SK-N-SH treated with all-trans-retinoic acid at 6 μM for 48 hours (cell line): ENCODE data around the gene SLC34A1.

Experiments used
- CREB5 ChIP-seq: fragments of 250-450 bp; sonication (Bioruptor Pico); IDR thresholded peaks from 2 replicates; pipeline ENCODE4 v1.5.1; 2020; ENCODE audit warnings: low read depth, mild to moderate bottlenecking, moderate library complexity
- GLIS3 ChIP-seq: fragments of 250-450 bp; sonication (Bioruptor Pico); IDR thresholded peaks from 2 replicates; pipeline ENCODE4 v1.5.0; 2020; ENCODE audit warnings: mild to moderate bottlenecking, moderate library complexity
- ISL1 ChIP-seq: fragments of 250-450 bp; sonication (Bioruptor Pico); IDR thresholded peaks from 2 replicates; pipeline ENCODE4 v2.1.2; 2022; ENCODE audit warnings: mild to moderate bottlenecking, moderate library complexity
- OSR1 ChIP-seq: fragments of 250-450 bp; sonication (Bioruptor Pico); IDR thresholded peaks from 2 replicates; pipeline ENCODE4 v1.8.0; 2022; ENCODE audit warnings: moderate library complexity, mild to moderate bottlenecking, inconsistent platforms
- PATZ1 ChIP-seq: fragments of 250-450 bp; sonication (Bioruptor Pico); IDR thresholded peaks from 2 replicates; pipeline ENCODE4 v1.8.0; 2020; ENCODE audit warnings: mild to moderate bottlenecking, moderate library complexity, borderline replicate concordance
- POU6F1 ChIP-seq: fragments of 250-450 bp; sonication (Bioruptor Pico); IDR thresholded peaks from 2 replicates; pipeline ENCODE4 v1.8.0; 2021; ENCODE audit warnings: low read depth, mild to moderate bottlenecking, moderate library complexity, borderline replicate concordance
- RARB ChIP-seq: fragments of 250-450 bp; sonication (Bioruptor Pico); IDR thresholded peaks from 2 replicates; pipeline ENCODE4 v1.8.0; 2021; ENCODE audit warnings: mild to moderate bottlenecking, moderate library complexity
- SNAI2 ChIP-seq: fragments of 250-450 bp; sonication (Bioruptor Pico); IDR thresholded peaks from 2 replicates; pipeline ENCODE4 v1.5.0; 2020; ENCODE audit warnings: mild to moderate bottlenecking, moderate library complexity
- TSHZ2 ChIP-seq: fragments of 250-450 bp; sonication (Bioruptor Pico); IDR thresholded peaks from 2 replicates; pipeline ENCODE4 v1.5.0; 2020; ENCODE audit warnings: mild to moderate bottlenecking, moderate library complexity

GRCh38 chr5:177343777-177344176, 40.5 kb upstream of the SLC34A1 start:
- TF ChIP-seq POU6F1 (CRISPR knock-in tag) (no peak), GLIS3 (no peak), OSR1 (no peak), PATZ1 (CRISPR knock-in tag) (no peak), TSHZ2 (CRISPR knock-in tag) (no peak), SNAI2 (CRISPR knock-in tag) (no peak), CREB5 (CRISPR knock-in tag) (no peak), ISL1 (CRISPR knock-in tag) (no peak), RARB (CRISPR knock-in tag) (no peak)
